Measurements from ENCODE around the gene LRRC56. TPM values are rescaled to one million over a fixed set of nuclear protein-coding genes. Genes with fewer than 3 reads are reported as not detected.

The LRRC56 gene
- total and polyA plus RNA-seq, 2 of the 13 experiments (the other 11 are each of a cell fraction or from before 2014, with no cell fraction given), result 0.11 to 0.29 TPM

DNA sequence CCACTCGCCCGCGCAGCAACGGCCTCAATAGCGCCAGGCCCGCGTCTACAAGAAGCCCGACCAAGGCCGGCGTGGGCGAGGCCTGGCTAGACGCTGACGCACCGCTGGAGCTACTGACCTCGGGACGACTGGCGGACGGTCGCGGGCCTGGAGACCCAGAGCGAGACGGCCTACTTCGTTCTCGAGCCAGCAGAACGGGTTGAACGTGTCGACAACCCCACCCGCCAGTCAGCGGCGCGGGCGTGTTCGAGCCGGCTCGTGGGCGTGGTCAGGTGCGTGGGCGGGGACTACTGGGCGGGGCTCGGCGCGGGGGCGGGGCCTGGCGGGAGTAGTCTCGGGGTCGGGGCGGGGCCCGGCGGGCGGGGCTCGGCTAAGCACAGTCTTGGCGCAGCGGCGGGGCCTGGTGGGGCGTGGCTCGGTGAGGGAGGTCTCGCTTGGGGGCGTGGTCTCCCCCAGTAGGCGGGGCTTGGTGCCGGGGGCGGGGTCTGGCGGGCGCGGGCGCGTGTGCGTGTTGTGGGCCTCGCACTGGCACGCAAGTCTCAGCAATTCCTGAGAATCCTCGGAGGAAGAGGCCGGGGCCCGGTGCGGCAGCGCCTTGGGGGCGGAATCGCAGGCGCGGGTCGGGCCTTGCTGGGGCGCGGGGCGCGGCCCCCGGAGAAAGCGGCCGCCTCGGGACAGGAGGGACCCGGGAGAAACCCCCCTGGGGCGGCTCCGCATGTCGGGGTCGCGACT is 30.2 kb upstream of the LRRC56 start, which contains the start of gene RNH1 (continued):
- TF ChIP-seq, protein P1, sequence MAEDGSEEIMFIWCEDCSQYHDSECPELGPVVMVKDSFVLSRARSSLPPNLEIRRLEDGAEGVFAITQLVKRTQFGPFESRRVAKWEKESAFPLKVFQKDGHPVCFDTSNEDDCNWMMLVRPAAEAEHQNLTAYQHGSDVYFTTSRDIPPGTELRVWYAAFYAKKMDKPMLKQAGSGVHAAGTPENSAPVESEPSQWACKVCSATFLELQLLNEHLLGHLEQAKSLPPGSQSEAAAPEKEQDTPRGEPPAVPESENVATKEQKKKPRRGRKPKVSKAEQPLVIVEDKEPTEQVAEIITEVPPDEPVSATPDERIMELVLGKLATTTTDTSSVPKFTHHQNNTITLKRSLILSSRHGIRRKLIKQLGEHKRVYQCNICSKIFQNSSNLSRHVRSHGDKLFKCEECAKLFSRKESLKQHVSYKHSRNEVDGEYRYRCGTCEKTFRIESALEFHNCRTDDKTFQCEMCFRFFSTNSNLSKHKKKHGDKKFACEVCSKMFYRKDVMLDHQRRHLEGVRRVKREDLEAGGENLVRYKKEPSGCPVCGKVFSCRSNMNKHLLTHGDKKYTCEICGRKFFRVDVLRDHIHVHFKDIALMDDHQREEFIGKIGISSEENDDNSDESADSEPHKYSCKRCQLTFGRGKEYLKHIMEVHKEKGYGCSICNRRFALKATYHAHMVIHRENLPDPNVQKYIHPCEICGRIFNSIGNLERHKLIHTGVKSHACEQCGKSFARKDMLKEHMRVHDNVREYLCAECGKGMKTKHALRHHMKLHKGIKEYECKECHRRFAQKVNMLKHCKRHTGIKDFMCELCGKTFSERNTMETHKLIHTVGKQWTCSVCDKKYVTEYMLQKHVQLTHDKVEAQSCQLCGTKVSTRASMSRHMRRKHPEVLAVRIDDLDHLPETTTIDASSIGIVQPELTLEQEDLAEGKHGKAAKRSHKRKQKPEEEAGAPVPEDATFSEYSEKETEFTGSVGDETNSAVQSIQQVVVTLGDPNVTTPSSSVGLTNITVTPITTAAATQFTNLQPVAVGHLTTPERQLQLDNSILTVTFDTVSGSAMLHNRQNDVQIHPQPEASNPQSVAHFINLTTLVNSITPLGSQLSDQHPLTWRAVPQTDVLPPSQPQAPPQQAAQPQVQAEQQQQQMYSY (CRISPR knock-in tag; IDR thresholded peaks at IDR 0.05), result no peak
- no peak for TF ChIP-seq ZNF136 (CRISPR knock-in tag; IDR thresholded peaks at IDR 0.05; ENCODE audit: low read depth)
- no peak for TF ChIP-seq PHF5A (CRISPR knock-in tag; IDR thresholded peaks at IDR 0.05; ENCODE audit: low read depth, unreplicated experiment)
- no peak for TF ChIP-seq SRF (IDR thresholded peaks at IDR 0.05; ENCODE audit: low read depth, low read length)
- TF ChIP-seq, protein P2, sequence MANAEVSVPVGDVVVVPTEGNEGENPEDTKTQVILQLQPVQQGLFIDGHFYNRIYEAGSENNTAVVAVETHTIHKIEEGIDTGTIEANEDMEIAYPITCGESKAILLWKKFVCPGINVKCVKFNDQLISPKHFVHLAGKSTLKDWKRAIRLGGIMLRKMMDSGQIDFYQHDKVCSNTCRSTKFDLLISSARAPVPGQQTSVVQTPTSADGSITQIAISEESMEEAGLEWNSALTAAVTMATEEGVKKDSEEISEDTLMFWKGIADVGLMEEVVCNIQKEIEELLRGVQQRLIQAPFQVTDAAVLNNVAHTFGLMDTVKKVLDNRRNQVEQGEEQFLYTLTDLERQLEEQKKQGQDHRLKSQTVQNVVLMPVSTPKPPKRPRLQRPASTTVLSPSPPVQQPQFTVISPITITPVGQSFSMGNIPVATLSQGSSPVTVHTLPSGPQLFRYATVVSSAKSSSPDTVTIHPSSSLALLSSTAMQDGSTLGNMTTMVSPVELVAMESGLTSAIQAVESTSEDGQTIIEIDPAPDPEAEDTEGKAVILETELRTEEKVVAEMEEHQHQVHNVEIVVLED (CRISPR knock-in tag; IDR thresholded peaks at IDR 0.05; ENCODE audit: borderline replicate concordance), result no peak; the same call in 1 of the 2 replicates
- no peak for TF ChIP-seq SMC3 (IDR thresholded peaks at IDR 0.05; ENCODE audit: low read length)
- TF ChIP-seq ZFP36L1 (CRISPR knock-in tag; IDR thresholded peaks at IDR 0.05), result no peak
- no peak for TF ChIP-seq PLRG1 (conservative IDR thresholded peaks at IDR 0.05)
- TF ChIP-seq RBAK (CRISPR knock-in tag; IDR thresholded peaks at IDR 0.05), result no peak
- TF ChIP-seq ZFYVE20 (CRISPR knock-in tag; IDR thresholded peaks at IDR 0.05; ENCODE audit: borderline replicate concordance, low read depth), result no peak
- TF ChIP-seq, protein P3, sequence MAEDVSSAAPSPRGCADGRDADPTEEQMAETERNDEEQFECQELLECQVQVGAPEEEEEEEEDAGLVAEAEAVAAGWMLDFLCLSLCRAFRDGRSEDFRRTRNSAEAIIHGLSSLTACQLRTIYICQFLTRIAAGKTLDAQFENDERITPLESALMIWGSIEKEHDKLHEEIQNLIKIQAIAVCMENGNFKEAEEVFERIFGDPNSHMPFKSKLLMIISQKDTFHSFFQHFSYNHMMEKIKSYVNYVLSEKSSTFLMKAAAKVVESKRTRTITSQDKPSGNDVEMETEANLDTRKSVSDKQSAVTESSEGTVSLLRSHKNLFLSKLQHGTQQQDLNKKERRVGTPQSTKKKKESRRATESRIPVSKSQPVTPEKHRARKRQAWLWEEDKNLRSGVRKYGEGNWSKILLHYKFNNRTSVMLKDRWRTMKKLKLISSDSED (CRISPR knock-in tag; IDR thresholded peaks at IDR 0.05), result no peak
- TF ChIP-seq, protein P4, sequence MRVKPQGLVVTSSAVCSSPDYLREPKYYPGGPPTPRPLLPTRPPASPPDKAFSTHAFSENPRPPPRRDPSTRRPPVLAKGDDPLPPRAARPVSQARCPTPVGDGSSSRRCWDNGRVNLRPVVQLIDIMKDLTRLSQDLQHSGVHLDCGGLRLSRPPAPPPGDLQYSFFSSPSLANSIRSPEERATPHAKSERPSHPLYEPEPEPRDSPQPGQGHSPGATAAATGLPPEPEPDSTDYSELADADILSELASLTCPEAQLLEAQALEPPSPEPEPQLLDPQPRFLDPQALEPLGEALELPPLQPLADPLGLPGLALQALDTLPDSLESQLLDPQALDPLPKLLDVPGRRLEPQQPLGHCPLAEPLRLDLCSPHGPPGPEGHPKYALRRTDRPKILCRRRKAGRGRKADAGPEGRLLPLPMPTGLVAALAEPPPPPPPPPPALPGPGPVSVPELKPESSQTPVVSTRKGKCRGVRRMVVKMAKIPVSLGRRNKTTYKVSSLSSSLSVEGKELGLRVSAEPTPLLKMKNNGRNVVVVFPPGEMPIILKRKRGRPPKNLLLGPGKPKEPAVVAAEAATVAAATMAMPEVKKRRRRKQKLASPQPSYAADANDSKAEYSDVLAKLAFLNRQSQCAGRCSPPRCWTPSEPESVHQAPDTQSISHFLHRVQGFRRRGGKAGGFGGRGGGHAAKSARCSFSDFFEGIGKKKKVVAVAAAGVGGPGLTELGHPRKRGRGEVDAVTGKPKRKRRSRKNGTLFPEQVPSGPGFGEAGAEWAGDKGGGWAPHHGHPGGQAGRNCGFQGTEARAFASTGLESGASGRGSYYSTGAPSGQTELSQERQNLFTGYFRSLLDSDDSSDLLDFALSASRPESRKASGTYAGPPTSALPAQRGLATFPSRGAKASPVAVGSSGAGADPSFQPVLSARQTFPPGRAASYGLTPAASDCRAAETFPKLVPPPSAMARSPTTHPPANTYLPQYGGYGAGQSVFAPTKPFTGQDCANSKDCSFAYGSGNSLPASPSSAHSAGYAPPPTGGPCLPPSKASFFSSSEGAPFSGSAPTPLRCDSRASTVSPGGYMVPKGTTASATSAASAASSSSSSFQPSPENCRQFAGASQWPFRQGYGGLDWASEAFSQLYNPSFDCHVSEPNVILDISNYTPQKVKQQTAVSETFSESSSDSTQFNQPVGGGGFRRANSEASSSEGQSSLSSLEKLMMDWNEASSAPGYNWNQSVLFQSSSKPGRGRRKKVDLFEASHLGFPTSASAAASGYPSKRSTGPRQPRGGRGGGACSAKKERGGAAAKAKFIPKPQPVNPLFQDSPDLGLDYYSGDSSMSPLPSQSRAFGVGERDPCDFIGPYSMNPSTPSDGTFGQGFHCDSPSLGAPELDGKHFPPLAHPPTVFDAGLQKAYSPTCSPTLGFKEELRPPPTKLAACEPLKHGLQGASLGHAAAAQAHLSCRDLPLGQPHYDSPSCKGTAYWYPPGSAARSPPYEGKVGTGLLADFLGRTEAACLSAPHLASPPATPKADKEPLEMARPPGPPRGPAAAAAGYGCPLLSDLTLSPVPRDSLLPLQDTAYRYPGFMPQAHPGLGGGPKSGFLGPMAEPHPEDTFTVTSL (CRISPR knock-in tag; IDR thresholded peaks at IDR 0.05; ENCODE audit: borderline replicate concordance), result no peak; the same call in 1 of the 2 replicates
- TF ChIP-seq ZNF234 (CRISPR knock-in tag; conservative IDR thresholded peaks at IDR 0.05), result no peak
- TF ChIP-seq ZNF232 (CRISPR knock-in tag; IDR thresholded peaks at IDR 0.05; ENCODE audit: borderline replicate concordance), result no peak
- no peak for TF ChIP-seq MIER2 (CRISPR knock-in tag; IDR thresholded peaks at IDR 0.05)
- TF ChIP-seq REXO4 (CRISPR knock-in tag; IDR thresholded peaks at IDR 0.05; ENCODE audit: borderline replicate concordance), result no peak
- no peak for TF ChIP-seq ZNF543 (CRISPR knock-in tag; IDR thresholded peaks at IDR 0.05)
